GM18867 (cell line): ENCODE data around the gene MACIR.
"Not testable (repeated sequence)": the region's sequence is repeated elsewhere in the genome, so short reads cannot be mapped to it uniquely, and the experiment has no call there.

Experiments used
- ATAC-seq: cut with Tn5 transposase; IDR thresholded peaks from one replicate; pipeline ENCODE4 v1.9.1; 2021; ENCODE audit warnings: mild to moderate bottlenecking, moderate library complexity; ENCODE audit not compliant: unreplicated experiment

MACIR gene, protein sequence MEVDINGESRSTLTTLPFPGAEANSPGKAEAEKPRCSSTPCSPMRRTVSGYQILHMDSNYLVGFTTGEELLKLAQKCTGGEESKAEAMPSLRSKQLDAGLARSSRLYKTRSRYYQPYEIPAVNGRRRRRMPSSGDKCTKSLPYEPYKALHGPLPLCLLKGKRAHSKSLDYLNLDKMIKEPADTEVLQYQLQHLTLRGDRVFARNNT

DNA sequence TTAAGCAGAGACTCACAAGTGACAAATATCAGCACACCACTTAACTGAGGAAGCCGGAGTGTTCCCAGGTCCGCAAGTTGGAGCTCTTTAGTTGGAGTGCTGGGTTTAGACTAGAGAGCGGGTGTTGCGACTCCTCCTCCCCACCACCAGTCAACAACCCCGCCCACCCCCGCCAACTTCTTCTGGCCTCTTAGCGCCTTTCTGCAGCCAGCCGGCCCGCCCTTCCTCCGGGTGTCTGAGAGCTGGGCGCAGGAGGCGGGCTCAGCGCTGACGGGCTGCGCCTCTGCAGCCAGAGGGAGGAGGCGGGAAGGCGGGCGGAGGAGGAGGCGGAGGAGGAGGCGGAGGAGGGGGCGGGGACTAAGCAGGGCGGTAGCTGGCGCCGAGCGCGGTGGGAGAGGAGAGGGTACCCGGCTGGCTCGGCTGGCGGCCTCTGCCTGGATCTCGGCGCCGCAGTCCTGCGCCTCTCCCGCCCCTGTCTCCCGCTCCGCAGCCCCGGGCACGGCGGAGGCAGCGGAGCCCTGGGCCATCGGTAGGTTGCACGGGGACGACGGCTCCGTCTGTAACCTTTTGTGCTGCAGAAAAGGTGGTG is at the start of gene MACIR:
Gene MACIR, plus strand, starts transcription at position 396 of the 589 bp plus-strand sequence. CDS start 17,157 bp downstream, outside the sequence.
- peak; percentile 80 for ATAC-seq

DNA sequence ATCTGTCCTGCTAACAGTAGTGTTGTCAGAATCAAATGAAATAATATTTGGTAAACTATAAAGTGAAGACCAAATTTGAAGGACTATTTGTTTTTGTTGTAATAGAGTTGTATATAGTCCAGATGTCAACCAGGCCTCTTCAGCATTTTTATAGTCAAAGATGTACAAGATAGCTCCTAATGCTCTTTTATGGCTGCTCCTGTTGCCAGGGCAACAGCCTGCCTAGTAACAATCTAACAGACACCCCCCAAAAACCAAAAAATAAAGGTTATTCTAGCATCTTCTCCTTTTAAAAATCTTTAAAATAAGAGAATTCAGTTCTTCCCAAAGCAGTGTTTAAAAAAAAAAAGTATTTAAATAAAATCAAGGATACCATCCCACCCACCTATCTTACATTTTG is 49.5 kb upstream of the MACIR start:
- no peak for ATAC-seq

DNA sequence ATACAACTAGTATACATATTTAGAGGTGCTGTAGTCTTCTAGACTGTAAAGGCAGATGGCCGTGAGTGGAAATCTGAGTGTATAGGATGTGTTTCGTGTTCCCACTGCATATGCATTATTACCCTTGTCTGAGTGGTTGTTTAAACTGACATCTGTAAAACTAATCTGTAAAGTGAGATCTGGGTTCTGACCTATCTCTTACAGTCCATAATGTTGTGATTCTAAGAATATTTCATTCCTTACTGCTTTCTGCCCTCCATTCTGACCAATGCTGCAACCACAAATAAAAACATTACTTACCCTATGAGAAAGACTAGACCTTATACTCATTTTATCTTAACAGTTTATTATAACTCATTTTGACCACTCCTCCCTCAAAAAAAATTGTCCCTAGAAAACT is 47.6 kb upstream of the MACIR start:
- no peak for ATAC-seq

DNA sequence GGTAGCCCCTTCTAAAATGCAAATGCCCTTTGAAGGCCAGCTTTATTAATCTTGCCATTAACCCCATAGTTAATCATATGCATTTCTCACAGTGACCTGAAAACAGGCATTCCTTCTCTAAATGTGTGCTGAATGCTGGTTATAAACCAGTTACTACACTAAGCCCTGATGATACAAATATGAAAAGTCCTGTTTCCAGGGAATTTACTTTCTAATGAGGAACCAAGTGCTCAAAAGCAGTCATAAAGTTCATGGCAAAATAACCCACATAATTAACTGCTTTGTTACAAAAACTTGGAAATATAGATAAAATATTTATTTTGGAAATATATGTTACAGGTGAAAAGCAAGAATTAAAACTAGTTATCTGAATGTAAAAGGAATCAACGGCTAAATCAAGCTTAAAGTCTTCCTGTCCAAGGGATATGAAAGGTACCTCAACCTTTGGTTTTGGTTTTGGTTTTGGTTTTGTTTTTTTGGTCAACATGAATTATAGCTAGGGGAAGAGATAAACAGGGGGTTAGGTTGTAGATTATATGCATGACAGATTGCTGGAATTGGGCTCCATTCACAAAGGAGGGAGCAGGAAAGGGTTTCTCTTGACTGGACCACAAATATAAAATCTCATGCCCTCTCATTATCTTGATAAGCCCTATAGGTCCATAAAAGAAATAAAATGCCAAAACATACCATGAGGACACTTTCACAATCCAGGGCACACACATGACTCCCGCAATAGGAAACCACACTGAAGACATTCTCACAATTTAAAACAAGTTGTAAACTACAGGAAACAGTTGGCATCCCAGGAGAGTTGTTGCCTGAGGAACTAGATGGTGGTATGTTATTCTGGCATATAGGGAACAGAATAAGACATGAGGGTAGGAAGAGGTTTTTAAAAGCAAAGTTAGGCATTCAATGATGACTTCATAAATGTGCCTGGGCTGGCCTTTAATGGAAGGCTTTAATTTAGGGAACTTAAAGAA is 46.7 kb upstream of the MACIR start:
- peak; percentile 90 for ATAC-seq

DNA sequence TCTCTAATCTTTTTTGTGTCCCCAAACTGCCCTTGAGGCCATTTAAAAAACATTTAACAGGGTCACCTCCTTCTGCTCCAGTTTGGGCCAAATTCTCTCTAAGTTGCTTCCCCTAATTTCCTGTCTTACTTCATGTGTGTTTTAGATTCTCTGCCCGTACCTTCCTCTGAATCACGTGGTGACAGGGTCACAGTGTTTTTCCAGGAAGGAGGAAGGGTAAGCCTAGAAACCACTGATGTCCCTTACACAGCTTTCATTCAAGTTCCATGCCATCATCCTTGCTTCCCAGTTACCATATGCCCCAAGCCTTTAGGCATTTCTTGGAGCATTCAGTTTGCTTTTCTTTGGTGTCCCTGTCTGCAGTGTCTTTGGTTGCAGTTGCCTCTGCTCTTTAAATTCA is 42.4 kb upstream of the MACIR start:
- no peak for ATAC-seq

DNA sequence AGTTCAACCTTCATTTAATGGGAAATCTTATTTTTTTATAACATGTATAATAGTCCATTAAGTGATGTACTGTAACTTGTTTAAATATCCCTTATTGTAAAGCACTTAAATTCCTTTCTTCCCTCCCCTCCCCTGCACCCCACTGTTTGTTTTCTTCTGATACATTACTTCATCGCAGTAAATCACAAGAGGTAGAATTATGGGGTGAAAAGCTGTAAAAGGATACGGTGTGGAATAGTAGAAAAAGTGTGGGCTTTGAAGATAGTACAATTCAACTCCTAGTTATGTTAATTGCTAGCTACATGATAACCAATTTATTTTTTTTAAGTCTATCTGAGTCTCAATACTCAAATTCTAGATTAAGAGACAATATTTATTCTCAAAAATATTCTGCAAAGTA is 41.9 kb upstream of the MACIR start:
- no peak for ATAC-seq

DNA sequence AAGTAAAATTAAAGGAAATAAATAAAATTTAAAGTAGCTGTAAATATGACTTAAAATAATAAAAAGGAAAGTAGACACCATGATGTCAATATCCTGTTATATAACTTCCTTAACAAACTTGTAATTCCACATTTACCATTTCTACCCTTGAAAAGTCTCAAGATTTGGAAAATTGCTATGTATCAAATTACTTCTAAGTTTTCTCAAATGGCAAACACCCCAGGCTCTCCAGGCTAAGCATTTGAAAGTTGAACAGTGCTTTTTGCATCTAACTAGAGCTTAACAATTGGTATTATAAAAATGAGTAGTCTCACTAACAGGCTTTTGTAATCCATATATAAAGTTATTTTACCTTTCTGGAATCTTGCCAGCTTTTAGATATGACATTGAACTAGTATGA is 41.5 kb upstream of the MACIR start:
- ATAC-seq, result no peak

DNA sequence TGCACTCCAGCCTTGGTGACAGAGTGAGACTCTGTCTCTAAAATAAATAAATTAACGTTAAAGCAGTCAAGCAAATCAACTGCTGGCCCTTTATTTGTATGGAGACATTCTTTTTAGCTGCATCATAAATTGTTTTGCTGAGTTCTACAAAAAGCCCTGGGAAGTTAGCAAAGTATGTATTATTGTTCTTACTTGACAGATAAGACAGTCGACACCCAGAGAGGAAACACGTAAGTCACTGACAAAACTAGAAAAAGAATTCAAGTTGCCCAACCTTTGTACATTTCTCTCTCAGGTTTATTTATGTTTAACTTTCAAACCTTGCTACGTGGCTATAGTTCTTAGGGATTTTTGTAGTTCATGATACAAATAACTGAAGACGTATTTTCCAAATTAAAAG is 40.4 kb upstream of the MACIR start:
- ATAC-seq, result no peak

DNA sequence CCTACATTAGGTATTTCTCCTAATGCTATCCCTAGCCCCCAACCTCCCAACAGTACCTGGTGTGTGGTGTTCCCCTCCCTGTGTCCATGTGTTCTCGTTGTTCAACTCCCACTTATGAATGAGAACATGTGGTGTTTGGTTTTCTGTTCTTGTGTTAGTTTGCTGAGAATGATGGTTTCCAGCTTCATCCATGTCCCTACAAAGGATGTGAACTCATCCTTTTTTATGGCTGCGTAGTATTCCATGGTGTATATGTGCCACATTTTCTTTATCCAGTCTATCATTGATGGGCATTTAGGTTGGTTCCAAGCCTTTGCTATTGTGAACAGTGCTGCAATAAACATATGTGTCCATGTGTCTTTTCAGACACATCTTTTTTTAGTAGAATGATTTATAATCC is 39.5 kb upstream of the MACIR start:
- not testable (repeated sequence) for ATAC-seq

DNA sequence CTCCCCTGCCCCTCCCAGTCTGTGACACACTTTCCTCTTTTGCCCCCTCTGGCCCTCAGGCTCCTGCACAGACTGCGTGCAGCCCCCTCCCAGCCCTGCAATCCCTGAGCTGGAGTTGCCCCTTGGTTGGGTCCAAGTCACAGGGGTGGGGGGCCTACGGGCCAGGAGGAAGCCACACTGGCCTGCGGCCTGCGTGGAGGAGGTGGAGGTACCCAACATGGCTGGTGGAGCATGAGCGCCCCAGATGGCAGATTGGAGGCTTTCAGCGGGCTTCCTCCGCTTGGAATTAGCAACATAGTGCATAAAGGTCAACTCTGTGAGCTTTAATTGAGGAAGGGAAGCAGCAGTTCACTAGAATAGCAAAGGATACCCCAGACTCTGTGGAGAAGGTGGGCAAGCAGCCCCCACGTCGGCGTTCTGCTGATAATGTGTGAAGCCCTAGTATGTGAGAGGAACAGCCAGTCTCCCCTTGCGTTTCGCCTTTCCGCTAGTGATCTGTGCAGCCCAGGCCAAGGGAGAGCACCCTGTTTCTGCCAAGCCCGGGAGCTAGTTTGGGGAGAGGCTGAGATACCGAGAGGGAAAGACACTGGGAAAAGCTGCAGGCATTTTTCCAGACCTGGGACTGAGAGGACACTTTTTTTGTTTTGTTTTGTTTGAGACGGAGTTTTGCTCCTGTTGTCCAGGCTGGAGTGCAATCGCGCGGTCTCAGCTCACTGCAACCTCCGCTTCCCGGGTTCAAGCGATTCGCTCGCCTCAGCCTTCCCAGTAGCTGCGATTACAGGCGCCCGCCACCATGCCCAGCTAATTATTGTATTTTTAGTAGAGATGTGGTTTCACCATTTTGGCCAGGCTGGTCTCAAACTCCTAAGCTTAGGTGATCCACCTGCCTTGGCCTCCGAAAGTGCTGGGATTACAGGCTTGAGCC is 35.3 kb upstream of the MACIR start:
- no peak for ATAC-seq

DNA sequence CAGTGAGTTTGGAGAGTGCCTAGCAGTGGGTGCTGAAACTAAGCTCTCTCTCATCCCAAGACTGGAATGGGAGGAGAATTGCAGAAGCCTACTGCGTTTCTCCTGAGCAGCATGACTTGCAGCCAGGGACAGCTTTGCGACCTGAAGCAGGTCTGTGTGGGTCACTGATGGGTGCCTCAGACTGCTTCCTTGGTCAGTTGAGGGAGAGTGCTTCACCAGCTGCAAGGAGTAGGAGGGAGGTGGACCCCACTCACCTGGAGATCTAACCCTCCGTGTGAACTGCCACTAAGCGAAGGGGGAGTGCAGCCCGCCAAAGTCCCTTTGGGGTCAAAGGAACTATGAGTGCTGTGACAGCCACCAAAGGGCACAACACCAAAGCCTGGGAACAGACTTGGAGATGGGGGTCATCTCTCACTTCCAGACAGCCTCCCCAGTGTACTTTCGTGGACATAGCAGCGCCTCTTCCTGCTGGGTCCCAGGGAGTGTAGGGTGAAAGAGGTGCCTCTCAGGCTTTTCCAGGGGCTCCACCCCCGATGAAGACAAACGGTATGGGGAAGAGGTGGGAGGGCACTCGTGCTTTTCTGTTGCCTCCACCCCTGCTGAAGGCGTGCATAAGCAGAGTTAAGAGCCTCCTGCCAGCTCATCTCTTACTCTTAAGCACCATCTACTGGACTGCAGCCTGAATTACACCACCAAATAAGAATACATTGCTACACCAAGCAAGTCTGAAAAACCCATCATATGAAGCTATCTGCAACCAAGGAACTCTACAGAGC is 34.3 kb upstream of the MACIR start:
- peak; percentile 90 for ATAC-seq

DNA sequence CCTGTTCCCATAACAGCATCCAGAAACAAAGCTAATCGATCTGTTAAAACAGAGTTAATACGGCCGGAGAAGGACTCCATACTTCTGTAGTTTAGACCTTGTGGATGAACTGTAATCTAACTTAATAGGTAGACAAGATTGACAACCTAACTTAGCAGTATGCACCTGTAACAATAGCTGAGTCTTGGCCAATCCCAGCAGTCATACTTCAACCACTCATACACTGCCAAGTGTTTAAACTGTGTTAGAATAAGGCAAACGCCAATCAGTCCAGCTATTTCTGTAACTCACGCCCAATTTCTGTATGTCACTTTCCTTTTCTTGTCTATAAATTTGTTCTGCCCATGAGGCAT is 33.7 kb upstream of the MACIR start:
- no peak for ATAC-seq

DNA sequence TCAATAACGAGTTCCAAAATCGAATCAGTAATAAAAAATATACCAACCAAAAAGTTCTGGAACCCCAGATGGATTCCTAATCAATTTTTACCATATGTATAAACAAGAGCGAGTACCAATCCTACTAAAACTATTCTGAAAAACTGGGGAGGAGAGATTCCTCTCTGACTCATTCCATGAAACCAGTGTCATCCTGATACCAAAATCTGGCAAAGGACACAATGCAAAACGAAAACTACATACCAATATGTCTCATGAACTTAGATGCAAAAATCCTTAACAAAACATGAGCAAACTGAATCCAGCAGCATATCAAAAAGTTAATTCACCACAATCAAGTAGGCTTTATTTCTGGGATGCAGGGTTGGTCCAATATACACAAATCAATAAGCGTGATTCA is 30.5 kb upstream of the MACIR start:
- ATAC-seq, result no peak

DNA sequence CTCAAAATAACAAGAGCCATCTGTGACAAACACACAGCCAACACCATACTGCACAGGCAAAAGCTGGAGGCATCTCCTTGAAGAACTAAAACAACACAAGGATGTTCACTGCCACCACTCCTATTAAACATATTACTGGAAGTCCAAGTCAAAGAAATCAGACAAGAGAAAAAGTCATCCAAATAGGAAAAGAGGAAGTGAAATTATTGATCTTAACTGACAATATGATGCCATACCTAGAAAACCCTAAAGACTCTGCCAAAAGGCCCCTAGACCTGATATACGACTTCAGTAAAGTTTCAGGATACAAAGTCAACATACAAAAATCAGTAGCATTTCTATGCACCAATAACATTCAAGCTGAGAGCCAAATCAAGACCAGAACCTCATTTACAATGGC is 30.0 kb upstream of the MACIR start:
- ATAC-seq, result no peak

DNA sequence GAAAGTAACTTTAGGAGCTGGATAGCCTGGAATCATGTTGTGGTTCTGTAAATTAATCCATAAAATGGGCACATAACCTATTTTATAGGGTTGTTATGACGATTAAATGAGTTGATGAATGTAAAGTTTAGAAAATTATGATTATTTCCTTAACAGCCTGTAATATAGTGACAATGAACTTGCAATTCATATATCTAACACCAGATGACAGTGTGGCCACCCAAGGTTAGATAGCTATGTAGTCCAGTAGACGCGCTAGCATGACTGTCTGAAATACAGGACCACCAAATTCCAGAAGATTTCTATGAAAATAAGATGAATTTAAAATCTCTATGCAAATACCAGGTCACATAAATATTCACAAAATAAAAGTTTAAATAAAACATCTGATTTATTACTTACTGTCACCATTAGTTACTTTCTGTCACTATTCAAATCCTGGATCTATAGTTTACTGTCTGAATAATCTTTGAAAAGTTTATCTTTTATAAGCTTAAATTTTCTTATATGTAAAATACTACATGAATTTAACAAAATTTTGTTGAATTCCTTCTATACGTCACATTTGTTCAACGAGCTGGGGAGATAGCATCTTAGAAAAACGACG is 26.1 kb upstream of the MACIR start:
- ATAC-seq, result peak; percentile 86

DNA sequence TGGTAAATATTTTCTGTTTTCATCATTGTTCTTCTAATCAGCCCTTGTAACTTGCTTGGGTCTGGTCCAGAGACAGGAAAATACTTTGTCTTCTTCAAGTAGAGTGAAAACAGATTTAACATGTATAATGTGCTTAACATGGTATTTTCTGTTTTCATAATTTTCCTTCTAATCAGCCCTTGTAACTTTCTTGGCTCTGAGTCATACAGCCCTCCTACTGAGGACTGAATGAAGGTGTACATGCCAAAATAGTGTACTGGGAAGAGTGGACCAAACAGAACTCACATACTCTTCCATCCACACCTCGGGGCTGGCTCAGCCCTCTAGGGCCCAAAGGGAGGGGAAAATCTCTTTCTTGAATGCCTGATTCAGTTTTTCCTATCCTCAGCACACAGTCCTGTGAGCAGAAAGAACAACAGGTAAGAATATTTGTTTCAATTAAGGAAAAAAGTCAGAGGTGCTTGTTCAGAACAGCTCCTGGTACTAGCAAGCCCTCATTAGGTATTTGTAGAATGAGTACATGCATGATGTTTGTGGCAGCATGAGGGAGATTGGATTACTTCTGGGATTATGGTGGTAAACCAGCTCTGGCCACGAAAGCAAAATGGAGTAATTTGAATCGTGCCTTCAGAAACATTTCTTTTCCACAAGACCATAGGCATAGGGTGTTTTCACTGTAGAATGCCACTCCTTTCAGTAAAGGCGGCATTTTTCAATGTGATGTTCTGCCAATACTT is 24.2 kb upstream of the MACIR start:
- no peak for ATAC-seq

DNA sequence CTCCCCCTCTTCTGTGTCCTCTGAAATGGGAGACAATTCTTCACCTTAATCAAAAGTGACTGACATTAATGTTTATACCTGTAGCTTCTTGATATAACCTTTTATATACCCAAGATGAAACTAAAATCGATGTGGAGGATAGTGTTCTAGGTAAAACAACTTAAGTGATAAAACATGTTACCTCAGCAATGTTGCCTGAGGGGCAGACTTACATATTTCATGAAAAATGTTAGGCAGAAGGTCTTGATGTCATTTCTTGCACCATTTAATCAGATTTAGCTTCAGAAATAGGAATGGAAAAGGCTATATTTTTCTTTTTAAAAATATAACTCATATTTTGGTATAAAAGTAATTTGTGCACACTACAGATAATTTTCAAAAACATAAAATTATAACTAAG is 22.7 kb upstream of the MACIR start:
- ATAC-seq, result no peak

DNA sequence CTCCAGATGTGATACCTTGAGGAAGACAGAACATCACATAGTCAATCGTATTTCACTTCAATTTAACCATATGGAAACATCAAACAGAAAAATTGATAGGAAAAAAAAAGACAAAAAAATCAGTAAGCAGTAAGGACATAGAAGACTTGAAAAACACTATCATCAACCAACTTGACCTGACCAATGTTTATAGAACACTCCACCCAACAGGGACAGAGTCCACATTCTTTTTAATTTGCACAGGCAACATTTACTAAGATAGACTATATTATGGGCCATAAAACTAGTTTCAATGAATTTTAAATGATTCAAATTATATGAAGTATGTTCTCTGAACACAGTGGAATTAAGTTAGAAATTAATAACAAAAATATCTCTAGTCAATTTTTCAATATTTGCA is 20.8 kb upstream of the MACIR start:
- no peak for ATAC-seq

DNA sequence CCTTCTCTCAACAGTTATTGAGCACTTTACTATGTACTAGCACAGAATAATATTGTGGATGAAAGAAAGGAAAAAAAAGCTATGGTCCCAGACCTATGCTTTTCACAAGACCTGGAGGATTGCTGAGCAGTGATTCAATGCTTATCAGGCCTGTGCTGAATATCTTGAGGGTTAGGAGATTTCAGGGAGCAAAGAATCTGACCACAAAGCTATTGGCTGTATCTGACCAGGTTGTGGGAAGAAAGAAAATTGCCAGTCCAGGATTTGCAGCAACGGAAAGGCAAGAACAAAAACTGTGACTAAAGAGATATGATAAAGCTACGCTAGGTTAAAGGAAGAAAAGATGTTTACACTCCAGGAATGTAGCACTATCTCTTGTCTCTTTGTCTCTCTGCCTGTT is 14.9 kb upstream of the MACIR start:
- ATAC-seq, result no peak
